WTC11 (cell line): Measurements from ENCODE around the gene FAT2. TPM values are rescaled to one million over a fixed set of nuclear protein-coding genes. Genes with fewer than 3 reads are reported as not detected.

ENCODE experiments used
- ATAC-seq: fragments of 200-7000 bp; cut with Tn5 transposase; 2 replicates; pipeline ENCODE4 v1.10.0; 2021; ENCODE audit warnings: mild to moderate bottlenecking, moderate library complexity
- CTCF ChIA-PET: fragments of 300-600 bp; sonication (Branson Sonifier 250); formaldehyde crosslinking; loops from one replicate; lab custom pipeline; 2021; ENCODE audit warnings: antibody characterized with exemption; lab: Charles Lee
- POLR2A ChIA-PET: fragments of 350-600 bp; sonication (Branson Sonifier 250); formaldehyde crosslinking; loops from one replicate; lab custom pipeline; 2021; ENCODE audit warnings: antibody characterized with exemption; lab: Charles Lee
- DNase-seq: peaks from one replicate; pipeline ENCODE4 v3.0.0; 2021; ENCODE audit warnings: low spot score
- H3K27ac Mint-ChIP-seq: 2 replicates; pipeline ENCODE4 v1.8.0; 2021; ENCODE audit warnings: mixed read lengths
- H3K27me3 Mint-ChIP-seq: 2 replicates; pipeline ENCODE4 v1.8.0; 2021; ENCODE audit warnings: low read depth, mild to moderate bottlenecking, moderate library complexity, mixed read lengths
- H3K36me3 Mint-ChIP-seq: 2 replicates; pipeline ENCODE4 v1.8.0; 2021; ENCODE audit warnings: mixed read lengths
- H3K4me1 Mint-ChIP-seq: 2 replicates; pipeline ENCODE4 v1.8.0; 2022; ENCODE audit warnings: mixed read lengths
- H3K4me3 Mint-ChIP-seq: 2 replicates; pipeline ENCODE4 v1.8.0; 2021; ENCODE audit warnings: mild to moderate bottlenecking, moderate library complexity, mixed read lengths
- H3K9me3 Mint-ChIP-seq: 2 replicates; pipeline ENCODE4 v1.8.0; 2021; ENCODE audit warnings: mixed read lengths
- CBFB ChIP-seq: sonication (generic); formaldehyde crosslinking; IDR thresholded peaks from 2 replicates; pipeline ENCODE4 v1.8.1; 2022; ENCODE audit warnings: mild to moderate bottlenecking, low read depth, missing genetic modification reagents
- ELF4 ChIP-seq: sonication (generic); formaldehyde crosslinking; IDR thresholded peaks from 2 replicates; pipeline ENCODE4 v1.8.1; 2022; ENCODE audit warnings: low read depth, mild to moderate bottlenecking, moderate library complexity, missing genetic modification reagents
- ESRRA ChIP-seq: sonication (generic); formaldehyde crosslinking; IDR thresholded peaks from 2 replicates; pipeline ENCODE4 v1.8.1; 2022; ENCODE audit warnings: mild to moderate bottlenecking, missing genetic modification reagents, borderline replicate concordance
- FOXJ3 ChIP-seq: sonication (generic); formaldehyde crosslinking; IDR thresholded peaks from 2 replicates; pipeline ENCODE4 v1.9.0; 2021; ENCODE audit warnings: missing genetic modification reagents, mild to moderate bottlenecking, borderline replicate concordance
- GTF2I ChIP-seq: fragments of 250-450 bp; sonication (Bioruptor Pico); conservative IDR thresholded peaks from 2 replicates; pipeline ENCODE4 v1.4.0; 2021; ENCODE audit warnings: mild to moderate bottlenecking
- HMGA2 ChIP-seq: fragments of 250-450 bp; sonication (Bioruptor Pico); IDR thresholded peaks from 2 replicates; pipeline ENCODE4 v1.4.0; 2021; ENCODE audit warnings: mild to moderate bottlenecking, moderate library complexity
- IRF2 ChIP-seq: sonication (generic); formaldehyde crosslinking; IDR thresholded peaks from 2 replicates; pipeline ENCODE4 v1.8.0; 2022; ENCODE audit warnings: low read depth, missing genetic modification reagents, borderline replicate concordance
- KAT7 ChIP-seq: sonication (generic); formaldehyde crosslinking; IDR thresholded peaks from 2 replicates; pipeline ENCODE4 v1.8.1; 2023; ENCODE audit warnings: missing genetic modification reagents, mild to moderate bottlenecking, borderline replicate concordance
- MXD4 ChIP-seq: fragments of 250-450 bp; sonication (Bioruptor Pico); IDR thresholded peaks from 2 replicates; pipeline ENCODE4 v1.8.0; 2021; ENCODE audit warnings: mild to moderate bottlenecking, moderate library complexity, borderline replicate concordance
- MYBL2 ChIP-seq: sonication (generic); formaldehyde crosslinking; IDR thresholded peaks from 2 replicates; pipeline ENCODE4 v1.8.1; 2023; ENCODE audit warnings: mild to moderate bottlenecking, moderate library complexity, missing genetic modification reagents
- NFATC4 ChIP-seq: fragments of 250-450 bp; sonication (Bioruptor Pico); IDR thresholded peaks from 2 replicates; pipeline ENCODE4 v1.9.0; 2021; ENCODE audit warnings: mild to moderate bottlenecking
- NFYB ChIP-seq: sonication (generic); formaldehyde crosslinking; conservative IDR thresholded peaks from 2 replicates; pipeline ENCODE4 v1.8.0; 2022; ENCODE audit warnings: low read depth, missing genetic modification reagents
- NR1H2 ChIP-seq: sonication (generic); formaldehyde crosslinking; IDR thresholded peaks from 2 replicates; pipeline ENCODE4 v1.9.0; 2021; ENCODE audit warnings: mild to moderate bottlenecking, moderate library complexity, missing genetic modification reagents
- SMAD3 ChIP-seq: sonication (generic); formaldehyde crosslinking; IDR thresholded peaks from 2 replicates; pipeline ENCODE4 v1.8.0; 2022; ENCODE audit warnings: missing genetic modification reagents, mild to moderate bottlenecking, borderline replicate concordance
- ZBTB21 ChIP-seq: sonication (generic); formaldehyde crosslinking; IDR thresholded peaks from 2 replicates; pipeline ENCODE4 v1.8.1; 2023; ENCODE audit warnings: mild to moderate bottlenecking, missing genetic modification reagents, borderline replicate concordance
- ZNF121 ChIP-seq: sonication (generic); formaldehyde crosslinking; IDR thresholded peaks from 2 replicates; pipeline ENCODE4 v1.8.0; 2023; ENCODE audit warnings: missing genetic modification reagents
- ZNF138 ChIP-seq: sonication (generic); formaldehyde crosslinking; conservative IDR thresholded peaks from 2 replicates; pipeline ENCODE4 v1.8.1; 2022; ENCODE audit warnings: mild to moderate bottlenecking, moderate library complexity, missing genetic modification reagents
- ZNF219 ChIP-seq: sonication (generic); formaldehyde crosslinking; IDR thresholded peaks from 2 replicates; pipeline ENCODE4 v1.8.0; 2023; ENCODE audit warnings: missing genetic modification reagents, mild to moderate bottlenecking, borderline replicate concordance
- ZNF232 ChIP-seq: sonication (generic); formaldehyde crosslinking; IDR thresholded peaks from 2 replicates; pipeline ENCODE4 v1.8.0; 2022; ENCODE audit warnings: mild to moderate bottlenecking, missing genetic modification reagents
- ZNF671 ChIP-seq: fragments of 250-450 bp; sonication (Bioruptor Pico); IDR thresholded peaks from 2 replicates; pipeline ENCODE4 v1.8.0; 2021; ENCODE audit warnings: mild to moderate bottlenecking
- total RNA-seq: library from RNA; stranded (reverse); gene quantifications from 3 replicates; pipeline ENCODE4 v1.2.3, GENCODE V29; 2021
- TF ChIP-seq, protein P1 (sequence below): sonication (generic); formaldehyde crosslinking; IDR thresholded peaks from 2 replicates; pipeline ENCODE4 v1.8.1; 2022; ENCODE audit warnings: low read depth, missing genetic modification reagents, borderline replicate concordance
- TF ChIP-seq, protein P2 (sequence below): fragments of 250-450 bp; sonication (Bioruptor Pico); IDR thresholded peaks from 2 replicates; pipeline ENCODE4 v1.9.0; 2021; ENCODE audit warnings: mild to moderate bottlenecking
- TF ChIP-seq, protein P3 (sequence below): sonication (generic); formaldehyde crosslinking; IDR thresholded peaks from 2 replicates; pipeline ENCODE4 v1.8.0; 2023; ENCODE audit warnings: missing genetic modification reagents, mild to moderate bottlenecking, borderline replicate concordance
- TF ChIP-seq, protein P4 (sequence below): fragments of 250-450 bp; sonication (Bioruptor Pico); IDR thresholded peaks from 2 replicates; pipeline ENCODE4 v1.9.0; 2021; ENCODE audit warnings: mild to moderate bottlenecking
- TF ChIP-seq, protein P5 (sequence below): sonication (generic); formaldehyde crosslinking; IDR thresholded peaks from 2 replicates; pipeline ENCODE4 v1.8.0; 2022; ENCODE audit warnings: mild to moderate bottlenecking, missing genetic modification reagents
- TF ChIP-seq, protein P6 (sequence below): sonication (generic); formaldehyde crosslinking; IDR thresholded peaks from 2 replicates; pipeline ENCODE4 v1.8.0; 2023; ENCODE audit warnings: missing genetic modification reagents
- TF ChIP-seq, protein P7 (sequence below): sonication (generic); formaldehyde crosslinking; conservative IDR thresholded peaks from 2 replicates; pipeline ENCODE4 v1.8.1; 2022; ENCODE audit warnings: mild to moderate bottlenecking, missing genetic modification reagents

FAT2 gene
- total RNA-seq, 1 experiment from 2014 or later = 0.26 TPM

DNA sequence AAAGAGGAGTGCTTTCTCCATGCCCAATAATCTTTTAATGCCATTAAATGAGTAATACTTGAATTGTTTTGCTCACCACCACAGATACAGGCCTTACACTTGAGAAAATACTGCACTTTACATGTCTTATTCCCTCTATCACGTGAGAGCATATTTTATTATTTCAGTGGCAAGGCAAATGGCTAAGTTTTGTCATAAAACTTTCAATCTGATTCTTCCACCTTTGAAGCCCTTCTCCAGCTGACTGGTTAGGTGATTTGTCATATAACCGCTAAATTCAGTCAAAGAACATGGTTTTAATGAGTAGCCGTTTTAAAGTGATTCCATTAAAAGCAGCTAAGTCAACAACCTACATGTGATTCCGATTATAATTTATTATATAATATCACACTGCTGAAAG, 43.8 kb downstream of the FAT2 start:
- no peak for DNase-seq
- peaks cover 16% of the 10 kb centered on the region; the same call in 1 of the 2 replicates for H3K9me3 Mint-ChIP-seq
- H3K4me1 Mint-ChIP-seq = 0 out of 2 replicates have a peak, but pooled peaks cover 4% of the 10 kb centered on the region
- H3K27ac Mint-ChIP-seq = no peak overlapping the region
- ChIA-PET CTCF (interaction anchor here (1.1 to 1.7 kb wide), 3 partner anchors 105 to 249 kb away, joined by 3 to 9 read pairs (median 3); no protein-coding TSS in a partner anchor), POLR2A (no interaction called here)
- no peaks in the 10 kb centered on the region for H3K36me3 Mint-ChIP-seq
- no peaks in the 10 kb centered on the region for H3K27me3 Mint-ChIP-seq
- no peak for ATAC-seq
- H3K4me3 Mint-ChIP-seq = no peak overlapping the region
- TF ChIP-seq, protein P1, sequence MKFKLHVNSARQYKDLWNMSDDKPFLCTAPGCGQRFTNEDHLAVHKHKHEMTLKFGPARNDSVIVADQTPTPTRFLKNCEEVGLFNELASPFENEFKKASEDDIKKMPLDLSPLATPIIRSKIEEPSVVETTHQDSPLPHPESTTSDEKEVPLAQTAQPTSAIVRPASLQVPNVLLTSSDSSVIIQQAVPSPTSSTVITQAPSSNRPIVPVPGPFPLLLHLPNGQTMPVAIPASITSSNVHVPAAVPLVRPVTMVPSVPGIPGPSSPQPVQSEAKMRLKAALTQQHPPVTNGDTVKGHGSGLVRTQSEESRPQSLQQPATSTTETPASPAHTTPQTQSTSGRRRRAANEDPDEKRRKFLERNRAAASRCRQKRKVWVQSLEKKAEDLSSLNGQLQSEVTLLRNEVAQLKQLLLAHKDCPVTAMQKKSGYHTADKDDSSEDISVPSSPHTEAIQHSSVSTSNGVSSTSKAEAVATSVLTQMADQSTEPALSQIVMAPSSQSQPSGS (CRISPR knock-in tag) = no peak
- TF ChIP-seq ESRRA (no peak), SMAD3 (CRISPR knock-in tag) (no peak), KAT7 (CRISPR knock-in tag) (no peak), ZBTB21 (no peak), NFATC4 (CRISPR knock-in tag) (no peak), ZNF671 (CRISPR knock-in tag) (no peak)

DNA sequence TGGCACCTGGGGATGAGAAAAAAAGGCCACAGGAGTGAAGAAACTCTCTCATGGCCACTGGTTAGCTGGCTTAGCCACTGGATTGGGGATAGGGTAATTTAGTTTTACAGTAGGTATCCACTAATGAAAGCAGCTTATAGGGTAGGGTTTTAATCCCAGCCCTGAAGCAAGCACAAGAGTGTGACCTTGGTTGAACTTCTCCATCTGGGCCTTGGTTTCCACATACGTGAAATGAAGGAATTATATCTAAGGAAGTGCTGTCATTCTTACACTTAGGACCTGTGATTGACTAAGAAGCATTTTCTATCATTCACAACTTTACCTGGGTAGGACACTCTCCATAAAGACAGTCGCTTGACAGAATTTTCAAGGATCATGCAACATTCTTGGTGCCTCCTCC, 49.6 kb downstream of the FAT2 start:
- H3K9me3 Mint-ChIP-seq = peaks cover 16% of the 10 kb centered on the region; the same call in 1 of the 2 replicates
- POLR2A ChIA-PET = no interaction called here
- ATAC-seq (no peak), DNase-seq (no peak)
- H3K4me1 Mint-ChIP-seq = no peaks in the 10 kb centered on the region
- CTCF ChIA-PET = no interaction called here
- TF ChIP-seq ZNF121 (CRISPR knock-in tag) (no peak), CBFB (CRISPR knock-in tag) (no peak), NFYB (CRISPR knock-in tag) (no peak), FOXJ3 (CRISPR knock-in tag) (no peak), HMGA2 (CRISPR knock-in tag) (no peak), MXD4 (CRISPR knock-in tag) (no peak), ZNF232 (CRISPR knock-in tag) (no peak), ZNF138 (no peak), GTF2I (no peak), IRF2 (CRISPR knock-in tag) (no peak), ELF4 (CRISPR knock-in tag) (no peak), ZNF219 (no peak), NR1H2 (CRISPR knock-in tag) (no peak), MYBL2 (no peak)
- TF ChIP-seq, protein P2, sequence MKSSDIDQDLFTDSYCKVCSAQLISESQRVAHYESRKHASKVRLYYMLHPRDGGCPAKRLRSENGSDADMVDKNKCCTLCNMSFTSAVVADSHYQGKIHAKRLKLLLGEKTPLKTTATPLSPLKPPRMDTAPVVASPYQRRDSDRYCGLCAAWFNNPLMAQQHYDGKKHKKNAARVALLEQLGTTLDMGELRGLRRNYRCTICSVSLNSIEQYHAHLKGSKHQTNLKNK (CRISPR knock-in tag) = no peak
- TF ChIP-seq, protein P3, sequence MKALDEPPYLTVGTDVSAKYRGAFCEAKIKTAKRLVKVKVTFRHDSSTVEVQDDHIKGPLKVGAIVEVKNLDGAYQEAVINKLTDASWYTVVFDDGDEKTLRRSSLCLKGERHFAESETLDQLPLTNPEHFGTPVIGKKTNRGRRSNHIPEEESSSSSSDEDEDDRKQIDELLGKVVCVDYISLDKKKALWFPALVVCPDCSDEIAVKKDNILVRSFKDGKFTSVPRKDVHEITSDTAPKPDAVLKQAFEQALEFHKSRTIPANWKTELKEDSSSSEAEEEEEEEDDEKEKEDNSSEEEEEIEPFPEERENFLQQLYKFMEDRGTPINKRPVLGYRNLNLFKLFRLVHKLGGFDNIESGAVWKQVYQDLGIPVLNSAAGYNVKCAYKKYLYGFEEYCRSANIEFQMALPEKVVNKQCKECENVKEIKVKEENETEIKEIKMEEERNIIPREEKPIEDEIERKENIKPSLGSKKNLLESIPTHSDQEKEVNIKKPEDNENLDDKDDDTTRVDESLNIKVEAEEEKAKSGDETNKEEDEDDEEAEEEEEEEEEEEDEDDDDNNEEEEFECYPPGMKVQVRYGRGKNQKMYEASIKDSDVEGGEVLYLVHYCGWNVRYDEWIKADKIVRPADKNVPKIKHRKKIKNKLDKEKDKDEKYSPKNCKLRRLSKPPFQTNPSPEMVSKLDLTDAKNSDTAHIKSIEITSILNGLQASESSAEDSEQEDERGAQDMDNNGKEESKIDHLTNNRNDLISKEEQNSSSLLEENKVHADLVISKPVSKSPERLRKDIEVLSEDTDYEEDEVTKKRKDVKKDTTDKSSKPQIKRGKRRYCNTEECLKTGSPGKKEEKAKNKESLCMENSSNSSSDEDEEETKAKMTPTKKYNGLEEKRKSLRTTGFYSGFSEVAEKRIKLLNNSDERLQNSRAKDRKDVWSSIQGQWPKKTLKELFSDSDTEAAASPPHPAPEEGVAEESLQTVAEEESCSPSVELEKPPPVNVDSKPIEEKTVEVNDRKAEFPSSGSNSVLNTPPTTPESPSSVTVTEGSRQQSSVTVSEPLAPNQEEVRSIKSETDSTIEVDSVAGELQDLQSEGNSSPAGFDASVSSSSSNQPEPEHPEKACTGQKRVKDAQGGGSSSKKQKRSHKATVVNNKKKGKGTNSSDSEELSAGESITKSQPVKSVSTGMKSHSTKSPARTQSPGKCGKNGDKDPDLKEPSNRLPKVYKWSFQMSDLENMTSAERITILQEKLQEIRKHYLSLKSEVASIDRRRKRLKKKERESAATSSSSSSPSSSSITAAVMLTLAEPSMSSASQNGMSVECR (CRISPR knock-in tag) = no peak
- TF ChIP-seq, protein P4, sequence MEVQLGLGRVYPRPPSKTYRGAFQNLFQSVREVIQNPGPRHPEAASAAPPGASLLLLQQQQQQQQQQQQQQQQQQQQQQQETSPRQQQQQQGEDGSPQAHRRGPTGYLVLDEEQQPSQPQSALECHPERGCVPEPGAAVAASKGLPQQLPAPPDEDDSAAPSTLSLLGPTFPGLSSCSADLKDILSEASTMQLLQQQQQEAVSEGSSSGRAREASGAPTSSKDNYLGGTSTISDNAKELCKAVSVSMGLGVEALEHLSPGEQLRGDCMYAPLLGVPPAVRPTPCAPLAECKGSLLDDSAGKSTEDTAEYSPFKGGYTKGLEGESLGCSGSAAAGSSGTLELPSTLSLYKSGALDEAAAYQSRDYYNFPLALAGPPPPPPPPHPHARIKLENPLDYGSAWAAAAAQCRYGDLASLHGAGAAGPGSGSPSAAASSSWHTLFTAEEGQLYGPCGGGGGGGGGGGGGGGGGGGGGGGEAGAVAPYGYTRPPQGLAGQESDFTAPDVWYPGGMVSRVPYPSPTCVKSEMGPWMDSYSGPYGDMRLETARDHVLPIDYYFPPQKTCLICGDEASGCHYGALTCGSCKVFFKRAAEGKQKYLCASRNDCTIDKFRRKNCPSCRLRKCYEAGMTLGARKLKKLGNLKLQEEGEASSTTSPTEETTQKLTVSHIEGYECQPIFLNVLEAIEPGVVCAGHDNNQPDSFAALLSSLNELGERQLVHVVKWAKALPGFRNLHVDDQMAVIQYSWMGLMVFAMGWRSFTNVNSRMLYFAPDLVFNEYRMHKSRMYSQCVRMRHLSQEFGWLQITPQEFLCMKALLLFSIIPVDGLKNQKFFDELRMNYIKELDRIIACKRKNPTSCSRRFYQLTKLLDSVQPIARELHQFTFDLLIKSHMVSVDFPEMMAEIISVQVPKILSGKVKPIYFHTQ (CRISPR knock-in tag) = no peak
- TF ChIP-seq, protein P5, sequence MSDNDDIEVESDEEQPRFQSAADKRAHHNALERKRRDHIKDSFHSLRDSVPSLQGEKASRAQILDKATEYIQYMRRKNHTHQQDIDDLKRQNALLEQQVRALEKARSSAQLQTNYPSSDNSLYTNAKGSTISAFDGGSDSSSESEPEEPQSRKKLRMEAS (CRISPR knock-in tag) = no peak
- TF ChIP-seq, protein P6, sequence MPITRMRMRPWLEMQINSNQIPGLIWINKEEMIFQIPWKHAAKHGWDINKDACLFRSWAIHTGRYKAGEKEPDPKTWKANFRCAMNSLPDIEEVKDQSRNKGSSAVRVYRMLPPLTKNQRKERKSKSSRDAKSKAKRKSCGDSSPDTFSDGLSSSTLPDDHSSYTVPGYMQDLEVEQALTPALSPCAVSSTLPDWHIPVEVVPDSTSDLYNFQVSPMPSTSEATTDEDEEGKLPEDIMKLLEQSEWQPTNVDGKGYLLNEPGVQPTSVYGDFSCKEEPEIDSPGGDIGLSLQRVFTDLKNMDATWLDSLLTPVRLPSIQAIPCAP = no peak
- TF ChIP-seq, protein P7, sequence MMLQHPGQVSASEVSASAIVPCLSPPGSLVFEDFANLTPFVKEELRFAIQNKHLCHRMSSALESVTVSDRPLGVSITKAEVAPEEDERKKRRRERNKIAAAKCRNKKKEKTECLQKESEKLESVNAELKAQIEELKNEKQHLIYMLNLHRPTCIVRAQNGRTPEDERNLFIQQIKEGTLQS (CRISPR knock-in tag) = no peak
- no peaks in the 10 kb centered on the region for H3K36me3 Mint-ChIP-seq
- no peak overlapping the region for H3K4me3 Mint-ChIP-seq
- peaks cover 3% of the 10 kb centered on the region; the same call in 1 of the 2 replicates for H3K27me3 Mint-ChIP-seq
- no peak overlapping the region for H3K27ac Mint-ChIP-seq
